PFSK-1 (cell line): Measurements from ENCODE around the gene LCE3D.

Experiments used
- FOXP2 ChIP-seq: optimal IDR thresholded peaks from 2 replicates; pipeline ENCODE3; 2011; ENCODE audit warnings: borderline replicate concordance, control low read depth, inconsistent platforms; ENCODE audit not compliant: insufficient read depth; ENCODE audit errors: extremely low read length, extremely low read depth
- POLR2AphosphoS5 ChIP-seq: IDR thresholded peaks from 2 replicates; pipeline ENCODE4 v1.6.1; 2012; ENCODE audit warnings: low read depth, mild to moderate bottlenecking, control low read depth, low read length, moderate library complexity
- REST ChIP-seq, 2 experiments: IDR thresholded peaks; 2 replicates each; pipeline versions ENCODE4 v1.6.1 to v1.8.0; 2011 to 2012; ENCODE audit warnings: low read depth in 2 of 2, low read length in 2 of 2, control low read depth in 1 of 2, inconsistent platforms in 1 of 2, mild to moderate bottlenecking in 1 of 2, moderate library complexity in 1 of 2; ENCODE audit not compliant: insufficient read depth in 1 of 2
- SIN3A ChIP-seq: IDR thresholded peaks from 2 replicates; pipeline ENCODE4 v1.6.1; 2012; ENCODE audit warnings: mild to moderate bottlenecking, low read length, moderate library complexity, borderline replicate concordance; ENCODE audit not compliant: insufficient read depth
- TAF1 ChIP-seq: IDR thresholded peaks from 2 replicates; pipeline ENCODE4 v1.6.1; 2012; ENCODE audit warnings: low read length, control low read depth, borderline replicate concordance; ENCODE audit not compliant: insufficient read depth

DNA sequence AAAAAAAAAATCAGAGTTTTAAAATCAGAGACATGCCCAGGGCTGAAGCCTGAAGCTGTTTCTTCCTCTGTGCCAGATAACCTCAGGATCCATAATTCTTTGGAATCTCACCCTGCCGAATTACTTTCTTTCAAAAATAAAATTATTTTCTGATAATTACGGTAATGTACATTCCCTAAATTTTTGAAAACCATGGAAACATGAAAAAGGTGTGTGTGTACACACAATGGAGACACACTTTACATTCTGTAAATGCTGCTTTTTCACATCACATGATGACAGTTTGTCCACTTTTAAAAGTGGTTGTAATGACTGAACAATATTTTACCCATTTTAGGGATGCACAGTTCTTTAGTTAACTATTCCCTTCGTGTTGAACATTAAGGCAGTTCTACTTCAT is 44.5 kb downstream of the LCE3D start:
- TF ChIP-seq REST (IDR thresholded peaks at IDR 0.05; ENCODE audit: insufficient read depth in 1 of 2, low read depth in 2 of 2, low read length in 2 of 2) (no peak), POLR2AphosphoS5 (no peak), SIN3A (no peak), TAF1 (no peak), FOXP2 (no peak)
